SK-N-SH treated with all-trans-retinoic acid at 6 μM for 48 hours (cell line): ENCODE measurements around the gene PANK2.
"Not testable (repeated sequence)": the region's sequence is repeated elsewhere in the genome, so short reads cannot be mapped to it uniquely, and the experiment has no call there.

Experiments used
- ATAC-seq: fragments of 200-7000 bp; cut with Tn5 transposase; 3 replicates; pipeline ENCODE4 v1.9.1; 2020; ENCODE audit warnings: mild to moderate bottlenecking, moderate library complexity
- BACH2 ChIP-seq: fragments of 250-450 bp; sonication (Bioruptor Pico); IDR thresholded peaks from 2 replicates; pipeline ENCODE4 v1.9.0; 2021; ENCODE audit warnings: mild to moderate bottlenecking, borderline replicate concordance
- CSDC2 ChIP-seq: fragments of 250-450 bp; sonication (Bioruptor Pico); IDR thresholded peaks from 2 replicates; pipeline ENCODE4 v1.5.0; 2020; ENCODE audit warnings: mild to moderate bottlenecking, moderate library complexity
- ISL1 ChIP-seq: fragments of 250-450 bp; sonication (Bioruptor Pico); IDR thresholded peaks from 2 replicates; pipeline ENCODE4 v2.1.2; 2022; ENCODE audit warnings: mild to moderate bottlenecking, moderate library complexity
- OSR1 ChIP-seq: fragments of 250-450 bp; sonication (Bioruptor Pico); IDR thresholded peaks from 2 replicates; pipeline ENCODE4 v1.8.0; 2022; ENCODE audit warnings: moderate library complexity, mild to moderate bottlenecking, inconsistent platforms
- PATZ1 ChIP-seq: fragments of 250-450 bp; sonication (Bioruptor Pico); IDR thresholded peaks from 2 replicates; pipeline ENCODE4 v1.8.0; 2020; ENCODE audit warnings: mild to moderate bottlenecking, moderate library complexity, borderline replicate concordance
- POU6F1 ChIP-seq: fragments of 250-450 bp; sonication (Bioruptor Pico); IDR thresholded peaks from 2 replicates; pipeline ENCODE4 v1.8.0; 2021; ENCODE audit warnings: low read depth, mild to moderate bottlenecking, moderate library complexity, borderline replicate concordance
- PPARA ChIP-seq: fragments of 250-450 bp; sonication (Bioruptor Pico); IDR thresholded peaks from 2 replicates; pipeline ENCODE4 v1.5.0; 2020; ENCODE audit warnings: mild to moderate bottlenecking, borderline replicate concordance
- RARB ChIP-seq: fragments of 250-450 bp; sonication (Bioruptor Pico); IDR thresholded peaks from 2 replicates; pipeline ENCODE4 v1.8.0; 2021; ENCODE audit warnings: mild to moderate bottlenecking, moderate library complexity
- SNAI2 ChIP-seq: fragments of 250-450 bp; sonication (Bioruptor Pico); IDR thresholded peaks from 2 replicates; pipeline ENCODE4 v1.5.0; 2020; ENCODE audit warnings: mild to moderate bottlenecking, moderate library complexity
- TCF4 ChIP-seq: fragments of 250-450 bp; sonication (Bioruptor Pico); IDR thresholded peaks from 2 replicates; pipeline ENCODE4 v1.8.0; 2021; ENCODE audit warnings: mild to moderate bottlenecking, moderate library complexity, borderline replicate concordance
- TOX ChIP-seq: fragments of 250-450 bp; sonication (Bioruptor Pico); IDR thresholded peaks from 2 replicates; pipeline ENCODE4 v1.8.0; 2021; ENCODE audit warnings: mild to moderate bottlenecking, moderate library complexity, borderline replicate concordance
- ZFP30 ChIP-seq: fragments of 450-650 bp; formaldehyde crosslinking; IDR thresholded peaks from 2 replicates; pipeline ENCODE4 v1.5.0; 2022; ENCODE audit warnings: mild to moderate bottlenecking, moderate library complexity
- ZNF8 ChIP-seq: fragments of 450-650 bp; formaldehyde crosslinking; IDR thresholded peaks from 2 replicates; pipeline ENCODE4 v1.5.0; 2020; ENCODE audit warnings: mild to moderate bottlenecking, moderate library complexity
- TF ChIP-seq, protein P1 (sequence below): fragments of 250-450 bp; sonication (Bioruptor Pico); IDR thresholded peaks from 2 replicates; pipeline ENCODE4 v1.5.1; 2020; ENCODE audit warnings: low read depth, mild to moderate bottlenecking, moderate library complexity
- TF ChIP-seq, protein P2 (sequence below): fragments of 250-450 bp; sonication (Bioruptor Pico); IDR thresholded peaks from 2 replicates; pipeline ENCODE4 v1.5.0; 2020; ENCODE audit warnings: mild to moderate bottlenecking, moderate library complexity
- TF ChIP-seq, protein P3 (sequence below): fragments of 250-450 bp; sonication (Bioruptor Pico); IDR thresholded peaks from 2 replicates; pipeline ENCODE4 v1.5.1; 2021; ENCODE audit warnings: mild to moderate bottlenecking, moderate library complexity

Gene PANK2

GRCh38 chr20:3896302-3896701 is 7.1 kb downstream of the PANK2 start (continued):
- TF ChIP-seq, protein P1, sequence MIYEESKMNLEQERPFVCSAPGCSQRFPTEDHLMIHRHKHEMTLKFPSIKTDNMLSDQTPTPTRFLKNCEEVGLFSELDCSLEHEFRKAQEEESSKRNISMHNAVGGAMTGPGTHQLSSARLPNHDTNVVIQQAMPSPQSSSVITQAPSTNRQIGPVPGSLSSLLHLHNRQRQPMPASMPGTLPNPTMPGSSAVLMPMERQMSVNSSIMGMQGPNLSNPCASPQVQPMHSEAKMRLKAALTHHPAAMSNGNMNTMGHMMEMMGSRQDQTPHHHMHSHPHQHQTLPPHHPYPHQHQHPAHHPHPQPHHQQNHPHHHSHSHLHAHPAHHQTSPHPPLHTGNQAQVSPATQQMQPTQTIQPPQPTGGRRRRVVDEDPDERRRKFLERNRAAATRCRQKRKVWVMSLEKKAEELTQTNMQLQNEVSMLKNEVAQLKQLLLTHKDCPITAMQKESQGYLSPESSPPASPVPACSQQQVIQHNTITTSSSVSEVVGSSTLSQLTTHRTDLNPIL (CRISPR knock-in tag) = no peak
- TF ChIP-seq, protein P2, sequence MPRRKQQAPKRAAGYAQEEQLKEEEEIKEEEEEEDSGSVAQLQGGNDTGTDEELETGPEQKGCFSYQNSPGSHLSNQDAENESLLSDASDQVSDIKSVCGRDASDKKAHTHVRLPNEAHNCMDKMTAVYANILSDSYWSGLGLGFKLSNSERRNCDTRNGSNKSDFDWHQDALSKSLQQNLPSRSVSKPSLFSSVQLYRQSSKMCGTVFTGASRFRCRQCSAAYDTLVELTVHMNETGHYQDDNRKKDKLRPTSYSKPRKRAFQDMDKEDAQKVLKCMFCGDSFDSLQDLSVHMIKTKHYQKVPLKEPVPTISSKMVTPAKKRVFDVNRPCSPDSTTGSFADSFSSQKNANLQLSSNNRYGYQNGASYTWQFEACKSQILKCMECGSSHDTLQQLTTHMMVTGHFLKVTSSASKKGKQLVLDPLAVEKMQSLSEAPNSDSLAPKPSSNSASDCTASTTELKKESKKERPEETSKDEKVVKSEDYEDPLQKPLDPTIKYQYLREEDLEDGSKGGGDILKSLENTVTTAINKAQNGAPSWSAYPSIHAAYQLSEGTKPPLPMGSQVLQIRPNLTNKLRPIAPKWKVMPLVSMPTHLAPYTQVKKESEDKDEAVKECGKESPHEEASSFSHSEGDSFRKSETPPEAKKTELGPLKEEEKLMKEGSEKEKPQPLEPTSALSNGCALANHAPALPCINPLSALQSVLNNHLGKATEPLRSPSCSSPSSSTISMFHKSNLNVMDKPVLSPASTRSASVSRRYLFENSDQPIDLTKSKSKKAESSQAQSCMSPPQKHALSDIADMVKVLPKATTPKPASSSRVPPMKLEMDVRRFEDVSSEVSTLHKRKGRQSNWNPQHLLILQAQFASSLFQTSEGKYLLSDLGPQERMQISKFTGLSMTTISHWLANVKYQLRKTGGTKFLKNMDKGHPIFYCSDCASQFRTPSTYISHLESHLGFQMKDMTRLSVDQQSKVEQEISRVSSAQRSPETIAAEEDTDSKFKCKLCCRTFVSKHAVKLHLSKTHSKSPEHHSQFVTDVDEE (CRISPR knock-in tag) = no peak

DNA sequence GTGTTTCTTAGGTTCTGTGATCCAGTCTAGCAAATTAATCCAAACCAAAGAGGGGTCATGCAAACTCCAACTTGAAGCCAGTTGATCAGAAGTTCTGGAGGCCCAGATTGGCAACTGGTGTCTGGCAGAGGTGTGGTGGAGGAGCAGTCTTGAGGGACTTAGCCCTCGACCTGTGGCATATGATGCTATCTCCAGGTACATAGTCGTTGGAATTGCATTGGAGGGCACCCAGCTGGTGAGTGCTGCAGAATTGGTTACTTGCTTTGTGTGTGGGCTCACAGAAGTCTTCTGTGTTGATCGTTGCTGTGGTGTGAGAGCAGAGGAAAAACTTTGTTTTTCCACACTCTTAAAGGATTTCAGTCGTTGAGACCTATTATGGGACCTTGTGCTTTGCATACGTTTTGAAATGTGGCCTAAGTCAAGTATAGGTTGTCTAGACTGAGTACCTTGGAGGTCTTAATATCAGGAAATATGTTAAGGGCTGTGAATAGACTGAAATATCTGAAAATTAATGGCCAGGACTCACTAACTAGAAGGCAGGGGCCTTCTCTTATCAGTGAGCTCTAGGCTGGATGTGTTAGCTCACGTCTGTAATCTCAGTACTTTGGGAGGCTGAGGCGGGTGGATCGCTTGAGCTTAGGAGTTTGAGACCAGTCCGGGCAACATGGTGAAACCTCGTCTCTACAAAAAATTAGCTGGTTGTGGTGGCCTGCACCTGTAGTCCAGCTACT is 7.8 kb downstream of the PANK2 start:
- no peak for ATAC-seq
- TF ChIP-seq POU6F1 = no peak
- TF ChIP-seq, protein P1 (CRISPR knock-in tag) = no peak
- no peak for TF ChIP-seq RARB (CRISPR knock-in tag)
- TF ChIP-seq ISL1 (CRISPR knock-in tag) = no peak
- TF ChIP-seq PPARA (CRISPR knock-in tag) = no peak
- TF ChIP-seq CSDC2 (CRISPR knock-in tag) = no peak
- no peak for TF ChIP-seq ZNF8
- TF ChIP-seq TOX (CRISPR knock-in tag) = no peak
- no peak for TF ChIP-seq BACH2 (CRISPR knock-in tag)
- TF ChIP-seq, protein P3, sequence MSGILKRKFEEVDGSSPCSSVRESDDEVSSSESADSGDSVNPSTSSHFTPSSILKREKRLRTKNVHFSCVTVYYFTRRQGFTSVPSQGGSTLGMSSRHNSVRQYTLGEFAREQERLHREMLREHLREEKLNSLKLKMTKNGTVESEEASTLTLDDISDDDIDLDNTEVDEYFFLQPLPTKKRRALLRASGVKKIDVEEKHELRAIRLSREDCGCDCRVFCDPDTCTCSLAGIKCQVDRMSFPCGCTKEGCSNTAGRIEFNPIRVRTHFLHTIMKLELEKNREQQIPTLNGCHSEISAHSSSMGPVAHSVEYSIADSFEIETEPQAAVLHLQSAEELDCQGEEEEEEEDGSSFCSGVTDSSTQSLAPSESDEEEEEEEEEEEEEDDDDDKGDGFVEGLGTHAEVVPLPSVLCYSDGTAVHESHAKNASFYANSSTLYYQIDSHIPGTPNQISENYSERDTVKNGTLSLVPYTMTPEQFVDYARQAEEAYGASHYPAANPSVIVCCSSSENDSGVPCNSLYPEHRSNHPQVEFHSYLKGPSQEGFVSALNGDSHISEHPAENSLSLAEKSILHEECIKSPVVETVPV = no peak
- TF ChIP-seq SNAI2 (CRISPR knock-in tag) = no peak
- TF ChIP-seq OSR1 = no peak
- TF ChIP-seq TCF4 (CRISPR knock-in tag) = no peak

GRCh38 chr20:3898181-3898580 is 9.0 kb downstream of the PANK2 start:
- ATAC-seq = not testable (repeated sequence)

- TF ChIP-seq, protein P2 (CRISPR knock-in tag) = no peak
- TF ChIP-seq OSR1 = no peak
- TF ChIP-seq, protein P1 (CRISPR knock-in tag) = no peak
- no peak for TF ChIP-seq ZFP30 (CRISPR knock-in tag)
- TF ChIP-seq PATZ1 (CRISPR knock-in tag) = no peak
- TF ChIP-seq TOX (CRISPR knock-in tag) = no peak
- ATAC-seq = no peak
Observed at GRCh38 chr20:3898639-3899038, 9.5 kb downstream of the PANK2 start.
